Stimulated activated naive CD8-positive, alpha-beta T cell treated with anti-CD3 and anti-CD28 coated beads, Interleukin-15, amount 100 ng/mL, for 72 hours (primary cell): Measurements from ENCODE around the gene KCNIP4.

Experiments used
- ATAC-seq: fragments of 150-1000 bp; cut with Tn5 transposase; 2 replicates; pipeline ENCODE4 v1.10.0; 2021; ENCODE audit warnings: mild to moderate bottlenecking, moderate library complexity
- DNase-seq, 2 donors: peaks; one replicate each; pipeline ENCODE4 v3.0.0; 2021 to 2022
- H3K27ac Mint-ChIP-seq, 2 donors: one replicate each; pipeline ENCODE4 v1.8.0; 2022; ENCODE audit warnings: mild to moderate bottlenecking in 2 of 2, mixed read lengths in 2 of 2, moderate library complexity in 2 of 2
- H3K27me3 Mint-ChIP-seq: one replicate; pipeline ENCODE4 v1.8.0; 2022; ENCODE audit warnings: mixed read lengths
- H3K4me1 Mint-ChIP-seq: one replicate; pipeline ENCODE4 v1.8.0; 2022; ENCODE audit warnings: mild to moderate bottlenecking, mixed read lengths
- H3K4me3 Mint-ChIP-seq, 2 donors: one replicate each; pipeline ENCODE4 v1.8.0; 2022; ENCODE audit warnings: mild to moderate bottlenecking in 2 of 2, mixed read lengths in 2 of 2, moderate library complexity in 1 of 2
- H3K9me3 Mint-ChIP-seq, 2 donors: one replicate each; pipeline ENCODE4 v1.8.0; 2022; ENCODE audit warnings: mixed read lengths in 2 of 2

KCNIP4 gene

GRCh38 chr4:21507439-21507838 lies 441.1 kb downstream of the KCNIP4 start:
- no peak for ATAC-seq
- Mint-ChIP-seq H3K27ac (no peak overlapping the region), H3K4me1 (no peaks in the 10 kb centered on the region), H3K27me3 (no peaks in the 10 kb centered on the region), H3K9me3 (no peaks in the 10 kb centered on the region), H3K4me3 (no peak overlapping the region)
- DNase-seq = no peak

GRCh38 chr4:21490682-21491081 lies 457.9 kb downstream of the KCNIP4 start:
- peaks cover 0 to 6% of the 10 kb centered on the region in 2 donors for H3K9me3 Mint-ChIP-seq
- no peaks in the 10 kb centered on the region for H3K27me3 Mint-ChIP-seq
- no peak overlapping the region for H3K4me3 Mint-ChIP-seq
- no peak for ATAC-seq
- no peak overlapping the region for H3K27ac Mint-ChIP-seq
- DNase-seq = no peak
- H3K4me1 Mint-ChIP-seq = no peaks in the 10 kb centered on the region

DNA sequence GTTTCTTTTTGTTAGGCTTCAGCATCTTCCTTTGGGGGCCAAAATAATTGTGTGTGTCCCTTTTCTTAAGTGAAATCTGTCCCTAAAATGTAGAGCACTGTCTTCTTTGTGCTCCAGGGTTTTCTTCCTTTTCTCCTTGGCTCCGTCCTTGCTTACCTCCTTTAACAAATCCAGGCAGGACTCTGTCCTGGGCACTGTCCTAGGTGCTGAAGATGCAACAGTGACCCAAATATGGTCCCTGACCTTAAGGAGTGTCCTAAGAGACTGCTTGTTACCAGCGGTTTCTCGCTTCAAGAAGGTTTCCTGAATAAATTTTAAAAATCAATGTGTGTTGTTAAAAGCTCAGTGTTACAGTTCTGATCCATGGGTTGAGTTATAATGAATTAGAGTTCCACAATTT lies 471.8 kb downstream of the KCNIP4 start:
- Mint-ChIP-seq H3K9me3 (peaks cover 0 to 4% of the 10 kb centered on the region in 2 donors), H3K4me3 (no peak overlapping the region), H3K27me3 (no peaks in the 10 kb centered on the region), H3K27ac (no peak overlapping the region), H3K4me1 (no peaks in the 10 kb centered on the region)
- no peak for DNase-seq
- ATAC-seq = no peak

DNA sequence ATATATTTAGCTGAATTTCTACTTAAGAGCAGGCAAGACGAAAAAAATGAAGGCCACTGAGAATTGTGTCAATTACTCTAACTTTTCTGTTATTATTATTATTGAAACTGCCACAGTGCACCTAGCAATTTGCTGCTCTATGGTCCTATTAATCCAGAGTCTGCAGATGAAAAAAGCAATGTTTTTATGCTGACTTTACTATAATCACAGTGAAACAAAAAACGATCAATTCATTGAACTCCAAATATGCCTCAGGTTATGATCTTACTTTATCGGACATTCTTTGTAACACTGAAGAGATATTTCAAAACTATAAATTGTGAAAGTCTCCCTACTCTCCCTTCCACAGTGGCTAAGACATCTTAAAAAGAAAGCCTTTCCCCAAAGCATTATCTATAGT lies 474.4 kb downstream of the KCNIP4 start:
- H3K4me1 Mint-ChIP-seq = no peaks in the 10 kb centered on the region
- DNase-seq = no peak
- ATAC-seq = no peak
- no peaks in the 10 kb centered on the region for H3K27me3 Mint-ChIP-seq
- H3K9me3 Mint-ChIP-seq = peaks cover 0 to 4% of the 10 kb centered on the region in 2 donors
- no peak overlapping the region for H3K4me3 Mint-ChIP-seq
- H3K27ac Mint-ChIP-seq = no peak overlapping the region

- Mint-ChIP-seq H3K4me3 (no peak overlapping the region), H3K27me3 (no peaks in the 10 kb centered on the region), H3K27ac (no peak overlapping the region), H3K9me3 (peaks cover 8 to 9% of the 10 kb centered on the region in 2 donors), H3K4me1 (no peaks in the 10 kb centered on the region)
- ATAC-seq (no peak), DNase-seq (no peak)
Observed at GRCh38 chr4:21470535-21470934, 478.0 kb downstream of the KCNIP4 start.

- H3K4me3 Mint-ChIP-seq = no peak overlapping the region
- no peak for DNase-seq
- ATAC-seq = no peak
- H3K27me3 Mint-ChIP-seq = no peaks in the 10 kb centered on the region
- H3K4me1 Mint-ChIP-seq = no peaks in the 10 kb centered on the region
- peaks cover 8 to 9% of the 10 kb centered on the region in 2 donors for H3K9me3 Mint-ChIP-seq
- H3K27ac Mint-ChIP-seq = no peak overlapping the region
Observed at GRCh38 chr4:21469438-21470300, 478.9 kb downstream of the KCNIP4 start.

DNA sequence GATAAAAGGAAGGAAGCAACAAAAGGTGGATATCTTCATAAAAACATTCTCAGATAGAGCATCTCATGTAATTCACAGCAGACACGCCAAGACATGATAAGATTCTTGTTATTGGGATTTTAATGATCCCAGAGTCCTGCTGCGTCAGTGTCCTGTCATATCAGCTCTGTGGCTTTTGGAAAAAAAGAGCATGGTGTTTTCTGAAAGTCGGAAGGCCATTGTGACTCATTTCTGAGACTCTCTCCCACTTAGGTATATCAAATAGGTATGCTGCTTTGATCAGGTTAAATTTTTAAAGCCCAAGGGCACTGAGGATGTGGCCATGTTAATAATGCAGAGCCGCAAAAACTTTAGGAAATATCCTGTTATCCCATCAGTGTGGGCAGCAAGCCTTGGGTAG lies 481.0 kb downstream of the KCNIP4 start:
- DNase-seq (no peak), ATAC-seq (no peak)
- Mint-ChIP-seq H3K9me3 (peaks cover 8 to 9% of the 10 kb centered on the region in 2 donors), H3K27ac (no peak overlapping the region), H3K4me1 (no peaks in the 10 kb centered on the region), H3K4me3 (no peak overlapping the region), H3K27me3 (no peaks in the 10 kb centered on the region)

GRCh38 chr4:21457086-21457840 lies 491.3 kb downstream of the KCNIP4 start:
- H3K27me3 Mint-ChIP-seq = no peaks in the 10 kb centered on the region
- H3K9me3 Mint-ChIP-seq = peaks cover 5 to 7% of the 10 kb centered on the region in 2 donors
- DNase-seq (no peak), ATAC-seq (no peak)
- H3K4me1 Mint-ChIP-seq = no peaks in the 10 kb centered on the region
- H3K4me3 Mint-ChIP-seq = no peak overlapping the region
- no peak overlapping the region for H3K27ac Mint-ChIP-seq

DNA sequence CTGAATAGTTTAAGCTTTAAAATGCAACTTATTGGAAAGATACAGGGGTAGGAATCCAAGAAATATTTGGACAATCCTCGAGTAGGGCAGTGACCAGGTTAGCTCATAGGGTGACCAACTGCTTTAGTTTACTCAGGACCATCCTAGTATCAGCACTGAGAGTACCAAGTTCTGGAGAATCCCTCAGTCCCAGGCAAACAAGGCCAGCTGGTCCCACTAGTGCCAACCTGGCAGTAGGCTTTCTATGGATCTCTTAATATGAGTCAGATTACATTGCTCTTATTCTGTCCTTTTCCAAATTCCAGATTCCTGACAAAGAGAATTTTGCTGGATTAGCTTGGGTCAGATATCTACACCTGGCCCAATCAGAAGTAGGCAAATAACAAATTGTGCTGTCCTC lies 493.7 kb downstream of the KCNIP4 start:
- H3K27ac Mint-ChIP-seq = no peak overlapping the region

GRCh38 chr4:21454201-21454600 lies 494.4 kb downstream of the KCNIP4 start:
- no peak for ATAC-seq
- Mint-ChIP-seq H3K4me3 (no peak overlapping the region), H3K27ac (no peak overlapping the region), H3K27me3 (no peaks in the 10 kb centered on the region), H3K4me1 (no peaks in the 10 kb centered on the region), H3K9me3 (peaks cover 5 to 7% of the 10 kb centered on the region in 2 donors)
- DNase-seq = no peak

More for the DNA sequence above, 493.7 kb downstream of the KCNIP4 start:
- Mint-ChIP-seq H3K4me3 (no peak overlapping the region), H3K27me3 (no peaks in the 10 kb centered on the region), H3K9me3 (peaks cover 5 to 7% of the 10 kb centered on the region in 2 donors), H3K4me1 (no peaks in the 10 kb centered on the region)
- DNase-seq = no peak
- no peak for ATAC-seq

GRCh38 chr4:21452931-21453330 lies 495.6 kb downstream of the KCNIP4 start:
- DNase-seq (no peak), ATAC-seq (no peak)
- H3K27me3 Mint-ChIP-seq = no peaks in the 10 kb centered on the region
- H3K9me3 Mint-ChIP-seq = peaks cover 5 to 7% of the 10 kb centered on the region in 2 donors
- no peak overlapping the region for H3K4me3 Mint-ChIP-seq
- H3K4me1 Mint-ChIP-seq = no peaks in the 10 kb centered on the region
- H3K27ac Mint-ChIP-seq = no peak overlapping the region

DNA sequence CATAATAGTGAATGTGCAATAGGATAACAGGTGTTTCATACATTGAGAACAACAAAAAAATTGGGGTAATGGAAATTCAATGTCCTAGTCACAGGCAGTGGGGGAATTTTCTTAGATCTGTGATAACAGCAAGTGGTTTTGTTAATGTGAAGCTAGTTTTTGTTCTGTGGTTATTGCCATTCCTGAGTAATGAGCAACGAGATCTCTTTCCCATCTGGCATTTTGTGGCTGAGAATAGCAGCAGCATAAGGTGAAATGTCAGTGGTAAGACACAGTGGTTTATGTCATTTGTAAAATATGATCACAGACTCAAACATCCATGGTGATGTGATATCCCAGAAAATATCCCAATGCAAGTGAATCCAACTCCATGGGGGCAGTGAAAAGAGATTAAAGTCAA lies 497.5 kb downstream of the KCNIP4 start:
- no peak for DNase-seq
- H3K9me3 Mint-ChIP-seq = no peaks in the 10 kb centered on the region

GRCh38 chr4:21450331-21450730 lies 498.2 kb downstream of the KCNIP4 start:
- ATAC-seq (no peak), DNase-seq (no peak)
- Mint-ChIP-seq H3K27me3 (no peaks in the 10 kb centered on the region), H3K27ac (no peak overlapping the region), H3K4me3 (no peak overlapping the region), H3K9me3 (no peaks in the 10 kb centered on the region), H3K4me1 (no peaks in the 10 kb centered on the region)

More for the DNA sequence above, 497.5 kb downstream of the KCNIP4 start:
- Mint-ChIP-seq H3K27ac (no peak overlapping the region), H3K27me3 (no peaks in the 10 kb centered on the region), H3K4me3 (no peak overlapping the region), H3K4me1 (no peaks in the 10 kb centered on the region)
- no peak for ATAC-seq

DNA sequence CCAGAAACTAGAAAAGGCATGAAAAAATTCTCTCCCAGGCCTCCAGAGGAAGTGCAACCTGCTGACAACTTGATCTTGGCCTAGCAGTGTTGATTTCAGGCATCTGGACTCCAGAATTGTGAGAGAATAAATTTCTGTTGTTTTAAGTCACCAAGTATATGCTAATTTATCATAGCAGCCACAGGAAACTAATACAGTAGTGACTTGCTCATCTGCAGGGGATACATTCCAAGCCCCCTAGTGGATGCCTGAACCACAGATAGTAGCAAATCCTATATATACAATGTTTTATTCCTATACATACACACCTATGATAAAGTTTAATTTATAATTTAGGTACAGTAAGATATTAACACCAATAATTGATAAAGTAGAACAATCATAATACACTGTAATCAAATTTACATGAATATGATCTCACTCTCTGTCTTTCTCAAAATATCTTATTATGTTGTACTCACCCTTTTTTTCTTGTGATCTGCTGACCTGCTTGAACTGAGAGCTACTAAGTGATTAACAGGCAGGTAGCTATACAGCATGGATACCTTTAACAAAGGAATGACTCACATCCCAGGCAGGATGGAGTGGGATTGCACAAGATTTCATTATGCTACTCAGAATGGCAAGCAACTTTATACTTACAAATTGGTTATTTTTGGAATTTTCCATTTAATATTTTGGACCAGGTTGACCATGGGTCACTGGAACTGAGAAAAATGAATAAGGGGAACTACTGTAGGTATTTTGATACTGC lies 501.1 kb downstream of the KCNIP4 start:
- no peaks in the 10 kb centered on the region for H3K4me1 Mint-ChIP-seq
- no peak for DNase-seq
- H3K9me3 Mint-ChIP-seq = peaks cover 0 to 4% of the 10 kb centered on the region in 2 donors
- no peak for ATAC-seq
- no peak overlapping the region for H3K27ac Mint-ChIP-seq
- H3K27me3 Mint-ChIP-seq = no peaks in the 10 kb centered on the region
- no peak overlapping the region for H3K4me3 Mint-ChIP-seq

GRCh38 chr4:21420166-21420565 lies 528.4 kb downstream of the KCNIP4 start:
- Mint-ChIP-seq H3K9me3 (peaks cover 5 to 11% of the 10 kb centered on the region in 2 donors), H3K4me1 (no peaks in the 10 kb centered on the region), H3K27ac (no peak overlapping the region), H3K4me3 (no peak overlapping the region), H3K27me3 (no peaks in the 10 kb centered on the region)
- no peak for ATAC-seq
- no peak for DNase-seq
